Panc1 (cell line): ENCODE measurements around the gene PPP2R5A. TPM values are rescaled to one million over a fixed set of nuclear protein-coding genes. Genes with fewer than 3 reads are reported as not detected.

Experiments
- ATAC-seq: fragments of 200-7000 bp; cut with Tn5 transposase; 2 replicates; pipeline ENCODE4 v1.9.1; 2020; ENCODE audit warnings: mild to moderate bottlenecking, moderate library complexity
- BruUV-seq: library from RNA; stranded (reverse); fragments of 400-500 nt; replicated peaks from 2 replicates; lab custom pipeline; 2021; lab: Mats Ljungman, UMichigan
- CTCF ChIA-PET: fragments of 300-600 bp; sonication (Branson Sonifier 250); formaldehyde crosslinking; loops from one replicate; lab custom pipeline; 2022; ENCODE audit warnings: antibody characterized with exemption; lab: Charles Lee
- POLR2A ChIA-PET: fragments of 300-600 bp; sonication (Branson Sonifier 250); formaldehyde crosslinking; loops from one replicate; lab custom pipeline; 2022; ENCODE audit warnings: antibody characterized with exemption; lab: Charles Lee
- DNase-seq: peaks from one replicate; pipeline ENCODE4 v3.0.0-alpha.2; 2010; ENCODE audit warnings: low read depth, low spot score
- H3K27ac ChIP-seq: 2 replicates; pipeline ENCODE4 v1.5.1; 2011; ENCODE audit warnings: mild to moderate bottlenecking, low read length, inconsistent platforms
- H3K27me3 ChIP-seq: fragments of 200-500 bp; sonication (Bioruptor generic); 2 replicates; pipeline ENCODE4 v1.6.0; 2014; ENCODE audit warnings: low read length, inconsistent platforms; ENCODE audit not compliant: control insufficient read depth, insufficient read depth
- H3K36me3 ChIP-seq: fragments of 200-500 bp; sonication (Bioruptor generic); 2 replicates; pipeline ENCODE4 v1.5.1; 2014; ENCODE audit warnings: inconsistent platforms, mild to moderate bottlenecking, low read length, moderate library complexity; ENCODE audit not compliant: control insufficient read depth, insufficient read depth
- H3K4me1 ChIP-seq: 2 replicates; pipeline ENCODE4 v1.5.1; 2011; ENCODE audit warnings: inconsistent platforms, mild to moderate bottlenecking, low read length, moderate library complexity; ENCODE audit not compliant: control insufficient read depth, insufficient read depth
- H3K4me3 ChIP-seq, 2 experiments: 2 replicates each; pipeline ENCODE4 v1.5.1; 2011 to 2012; ENCODE audit warnings: low read depth in 2 of 2, low read length in 2 of 2, mild to moderate bottlenecking in 2 of 2, inconsistent platforms in 1 of 2, moderate library complexity in 1 of 2
- H3K9me3 ChIP-seq: fragments of 200-500 bp; sonication (Bioruptor generic); 2 replicates; pipeline ENCODE4 v1.5.1; 2014; ENCODE audit warnings: low read depth, mild to moderate bottlenecking, inconsistent platforms, low read length, moderate library complexity; ENCODE audit not compliant: control insufficient read depth, insufficient read depth
- POLR2AphosphoS5 ChIP-seq: IDR thresholded peaks from 2 replicates; pipeline ENCODE4 v1.6.1; 2012; ENCODE audit warnings: mild to moderate bottlenecking, low read depth, low read length, moderate library complexity
- SIN3A ChIP-seq: IDR thresholded peaks from 2 replicates; pipeline ENCODE4 v1.6.1; 2012; ENCODE audit warnings: low read depth, mild to moderate bottlenecking, low read length, moderate library complexity, borderline replicate concordance; ENCODE audit not compliant: insufficient read depth
- TCF7L2 ChIP-seq: IDR thresholded peaks from 2 replicates; pipeline ENCODE4 v1.6.1; 2011; ENCODE audit warnings: mild to moderate bottlenecking, low read depth, low read length, inconsistent platforms
- in situ Hi-C: cut with HindIII; loops from 2 replicates; pipeline ENCODE4 v1.10.0; 2016; ENCODE audit warnings: low sequenced_read_pairs, low pct_unique_long_range_greater_than_20kb
- intact Hi-C: fragments of 100-400 bp; cut with micrococcal nuclease; formaldehyde crosslinking; loops from one replicate; pipeline ENCODE4 v1.10.0; 2022; ENCODE audit not compliant: unreplicated experiment
- total RNA-seq: library from RNA; stranded (reverse); gene quantifications from one replicate; pipeline ENCODE4 v1.2.1, GENCODE V29; 2021; ENCODE audit not compliant: unreplicated experiment
- TF ChIP-seq, protein P1 (sequence below), 2 experiments: IDR thresholded peaks; 2 replicates each; pipeline ENCODE4 v1.6.1; 2011 to 2012; ENCODE audit warnings: low read depth in 2 of 2, control low read depth in 1 of 2, low read length in 1 of 2, mild to moderate bottlenecking in 1 of 2, moderate library complexity in 1 of 2; ENCODE audit not compliant: insufficient read depth in 1 of 2
- TF ChIP-seq, protein P2 (sequence below): fragments of 450-650 bp; IDR thresholded peaks from 2 replicates; pipeline ENCODE4 v1.5.1; 2017; ENCODE audit warnings: mild to moderate bottlenecking

The PPP2R5A gene
- total RNA-seq, 1 experiment from 2014 or later: 44.3 TPM

DNA sequence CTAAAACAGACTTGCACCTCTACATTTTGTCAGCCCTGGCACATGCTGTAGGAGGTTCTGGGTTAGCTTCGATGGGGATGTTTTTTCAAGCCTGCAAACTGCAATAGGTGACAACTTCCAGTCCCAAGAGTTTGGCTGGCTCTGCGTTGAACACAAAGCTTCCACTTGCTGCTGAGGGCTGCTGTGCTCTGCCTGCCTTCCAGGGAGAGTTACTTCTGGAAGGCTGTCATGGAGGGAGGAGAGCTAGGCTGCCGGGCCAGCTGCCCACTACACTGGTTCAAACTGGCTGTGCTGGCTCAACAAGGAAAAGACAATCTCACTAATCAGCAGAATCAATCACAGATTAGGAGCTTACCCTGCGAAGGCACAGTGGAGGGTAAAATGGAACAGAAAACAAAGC, 46.7 kb upstream of the PPP2R5A start:
- no peaks in the 10 kb centered on the region for H3K4me1 ChIP-seq

DNA sequence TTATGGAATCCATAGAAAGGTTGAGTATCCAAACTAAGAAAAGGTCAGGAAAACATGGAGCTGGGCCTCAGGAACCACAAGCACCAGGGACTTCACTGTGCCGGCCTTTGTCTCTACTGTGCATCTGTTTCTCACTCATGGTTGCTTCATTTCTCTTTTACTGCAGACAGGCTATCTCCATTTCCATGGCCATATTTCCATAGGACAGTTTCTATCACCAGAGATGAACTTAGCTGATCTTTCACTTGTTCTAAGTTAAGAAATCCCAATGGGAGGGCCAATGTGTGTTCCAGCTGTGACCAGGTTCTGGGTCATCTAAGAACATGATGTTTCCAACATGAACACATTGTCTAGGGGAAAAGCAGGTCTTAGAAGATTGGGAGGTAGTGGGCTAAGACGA, 43.7 kb upstream of the PPP2R5A start:
- no peak for DNase-seq
- no peak for ATAC-seq
- TF ChIP-seq, protein P1, sequence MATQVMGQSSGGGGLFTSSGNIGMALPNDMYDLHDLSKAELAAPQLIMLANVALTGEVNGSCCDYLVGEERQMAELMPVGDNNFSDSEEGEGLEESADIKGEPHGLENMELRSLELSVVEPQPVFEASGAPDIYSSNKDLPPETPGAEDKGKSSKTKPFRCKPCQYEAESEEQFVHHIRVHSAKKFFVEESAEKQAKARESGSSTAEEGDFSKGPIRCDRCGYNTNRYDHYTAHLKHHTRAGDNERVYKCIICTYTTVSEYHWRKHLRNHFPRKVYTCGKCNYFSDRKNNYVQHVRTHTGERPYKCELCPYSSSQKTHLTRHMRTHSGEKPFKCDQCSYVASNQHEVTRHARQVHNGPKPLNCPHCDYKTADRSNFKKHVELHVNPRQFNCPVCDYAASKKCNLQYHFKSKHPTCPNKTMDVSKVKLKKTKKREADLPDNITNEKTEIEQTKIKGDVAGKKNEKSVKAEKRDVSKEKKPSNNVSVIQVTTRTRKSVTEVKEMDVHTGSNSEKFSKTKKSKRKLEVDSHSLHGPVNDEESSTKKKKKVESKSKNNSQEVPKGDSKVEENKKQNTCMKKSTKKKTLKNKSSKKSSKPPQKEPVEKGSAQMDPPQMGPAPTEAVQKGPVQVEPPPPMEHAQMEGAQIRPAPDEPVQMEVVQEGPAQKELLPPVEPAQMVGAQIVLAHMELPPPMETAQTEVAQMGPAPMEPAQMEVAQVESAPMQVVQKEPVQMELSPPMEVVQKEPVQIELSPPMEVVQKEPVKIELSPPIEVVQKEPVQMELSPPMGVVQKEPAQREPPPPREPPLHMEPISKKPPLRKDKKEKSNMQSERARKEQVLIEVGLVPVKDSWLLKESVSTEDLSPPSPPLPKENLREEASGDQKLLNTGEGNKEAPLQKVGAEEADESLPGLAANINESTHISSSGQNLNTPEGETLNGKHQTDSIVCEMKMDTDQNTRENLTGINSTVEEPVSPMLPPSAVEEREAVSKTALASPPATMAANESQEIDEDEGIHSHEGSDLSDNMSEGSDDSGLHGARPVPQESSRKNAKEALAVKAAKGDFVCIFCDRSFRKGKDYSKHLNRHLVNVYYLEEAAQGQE (IDR thresholded peaks at IDR 0.05; ENCODE audit: insufficient read depth in 1 of 2, low read depth in 2 of 2, low read length in 1 of 2): no peak
- TF ChIP-seq, protein P2, sequence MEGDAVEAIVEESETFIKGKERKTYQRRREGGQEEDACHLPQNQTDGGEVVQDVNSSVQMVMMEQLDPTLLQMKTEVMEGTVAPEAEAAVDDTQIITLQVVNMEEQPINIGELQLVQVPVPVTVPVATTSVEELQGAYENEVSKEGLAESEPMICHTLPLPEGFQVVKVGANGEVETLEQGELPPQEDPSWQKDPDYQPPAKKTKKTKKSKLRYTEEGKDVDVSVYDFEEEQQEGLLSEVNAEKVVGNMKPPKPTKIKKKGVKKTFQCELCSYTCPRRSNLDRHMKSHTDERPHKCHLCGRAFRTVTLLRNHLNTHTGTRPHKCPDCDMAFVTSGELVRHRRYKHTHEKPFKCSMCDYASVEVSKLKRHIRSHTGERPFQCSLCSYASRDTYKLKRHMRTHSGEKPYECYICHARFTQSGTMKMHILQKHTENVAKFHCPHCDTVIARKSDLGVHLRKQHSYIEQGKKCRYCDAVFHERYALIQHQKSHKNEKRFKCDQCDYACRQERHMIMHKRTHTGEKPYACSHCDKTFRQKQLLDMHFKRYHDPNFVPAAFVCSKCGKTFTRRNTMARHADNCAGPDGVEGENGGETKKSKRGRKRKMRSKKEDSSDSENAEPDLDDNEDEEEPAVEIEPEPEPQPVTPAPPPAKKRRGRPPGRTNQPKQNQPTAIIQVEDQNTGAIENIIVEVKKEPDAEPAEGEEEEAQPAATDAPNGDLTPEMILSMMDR: no peak
- no peak for TF ChIP-seq SIN3A
- TF ChIP-seq TCF7L2: no peak
- no peak for TF ChIP-seq POLR2AphosphoS5
- Histone ChIP-seq H3K36me3 (no peaks in the 10 kb centered on the region), H3K9me3 (no peaks in the 10 kb centered on the region), H3K27me3 (no peaks in the 10 kb centered on the region), H3K4me3 (no peak overlapping the region), H3K4me1 (no peaks in the 10 kb centered on the region), H3K27ac (no peak overlapping the region)
- ChIA-PET POLR2A (no interaction called here), CTCF (no interaction called here)
- in situ Hi-C loops (no loop called here), intact Hi-C loops (no loop called here)
- no TSS peak for BruUV-seq

More for the DNA sequence above, 46.7 kb upstream of the PPP2R5A start:
- in situ Hi-C loops (no loop called here), intact Hi-C loops (no loop called here)
- Histone ChIP-seq H3K27ac (no peak overlapping the region), H3K9me3 (no peaks in the 10 kb centered on the region), H3K4me3 (no peak overlapping the region), H3K27me3 (no peaks in the 10 kb centered on the region), H3K36me3 (no peaks in the 10 kb centered on the region)
- CTCF ChIA-PET: no interaction called here
- no peak for ATAC-seq
- TF ChIP-seq, protein P2: no peak
- TF ChIP-seq, protein P1 (IDR thresholded peaks at IDR 0.05; ENCODE audit: insufficient read depth in 1 of 2, low read depth in 2 of 2, low read length in 1 of 2): no peak
- no peak for TF ChIP-seq TCF7L2
- TF ChIP-seq SIN3A: no peak
- TF ChIP-seq POLR2AphosphoS5: no peak
- no TSS peak for BruUV-seq
- POLR2A ChIA-PET: no interaction called here
- DNase-seq: no peak
